IMR-90 (cell line): ENCODE measurements around the gene CMTM6. TPM values are rescaled to one million over a fixed set of nuclear protein-coding genes. Genes with fewer than 3 reads are reported as not detected.
"Not testable (repeated sequence)": the region's sequence is repeated elsewhere in the genome, so short reads cannot be mapped to it uniquely, and the experiment has no call there.

Experiments used
- ATAC-seq: fragments of 200-7000 bp; cut with Tn5 transposase; 2 replicates; pipeline ENCODE4 v1.9.1; 2020; ENCODE audit warnings: low read depth, mild to moderate bottlenecking, moderate library complexity
- BruUV-seq: library from RNA; stranded (reverse); fragments of 400-500 nt; replicated peaks from 2 replicates; lab custom pipeline; 2021; lab: Mats Ljungman, UMichigan
- CTCF ChIA-PET: fragments of 300-600 bp; formaldehyde crosslinking; extraction: SDS; loops from one replicate; lab custom pipeline; 2021; ENCODE audit warnings: antibody characterized with exemption; lab: Yijun Ruan, JAX
- POLR2A ChIA-PET: fragments of 300-600 bp; sonication (Branson Sonifier 250); formaldehyde crosslinking; loops from one replicate; lab custom pipeline; 2022; ENCODE audit warnings: antibody characterized with exemption; ENCODE audit not compliant: unreplicated experiment; lab: Charles Lee
- DNase-seq: peaks from one replicate; pipeline ENCODE4 v3.0.0; 2013
- H2AFZ ChIP-seq: replicated peaks from 2 replicates; pipeline ENCODE3; 2013; ENCODE audit warnings: low read length, mild to moderate bottlenecking; ENCODE audit not compliant: poor library complexity
- H2AK5ac ChIP-seq: 2 replicates; pipeline ENCODE4 v1.6.1; 2013; ENCODE audit warnings: low read depth, low read length, inconsistent platforms
- H2AK9ac ChIP-seq: replicated peaks from 2 replicates; pipeline ENCODE3; 2013; ENCODE audit warnings: mild to moderate bottlenecking, low read depth, low read length, moderate library complexity; ENCODE audit not compliant: poor library complexity
- H2BK120ac ChIP-seq: 2 replicates; pipeline ENCODE4 v1.6.1; 2013; ENCODE audit warnings: low read depth, low read length, inconsistent platforms
- H2BK15ac ChIP-seq: 3 replicates; pipeline ENCODE4 v1.6.1; 2013; ENCODE audit warnings: low read depth, low read length, inconsistent platforms
- H2BK20ac ChIP-seq: 2 replicates; pipeline ENCODE4 v1.6.1; 2013; ENCODE audit warnings: low read depth, mild to moderate bottlenecking, inconsistent platforms, low read length, moderate library complexity
- H2BK5ac ChIP-seq: 2 replicates; pipeline ENCODE4 v1.6.1; 2013; ENCODE audit warnings: mild to moderate bottlenecking, low read depth, low read length, inconsistent platforms; ENCODE audit not compliant: poor library complexity, severe bottlenecking
- H3K14ac ChIP-seq: replicated peaks from 2 replicates; pipeline ENCODE4 v1.6.1; 2013; ENCODE audit warnings: low read depth, low read length, inconsistent platforms
- H3K18ac ChIP-seq: 2 replicates; pipeline ENCODE4 v1.6.1; 2013; ENCODE audit warnings: low read depth, low read length, control low read depth
- H3K23ac ChIP-seq: 2 replicates; pipeline ENCODE4 v1.6.1; 2013; ENCODE audit warnings: low read depth, low read length, inconsistent platforms
- H3K27ac ChIP-seq: 2 replicates; pipeline ENCODE4 v1.5.1; 2013; ENCODE audit warnings: mild to moderate bottlenecking, control low read depth, low read length; ENCODE audit not compliant: insufficient read depth
- H3K27me3 ChIP-seq: 2 replicates; pipeline ENCODE4 v1.6.1; 2013; ENCODE audit warnings: low read length; ENCODE audit not compliant: control insufficient read depth, insufficient read depth
- H3K36me3 ChIP-seq: 2 replicates; pipeline ENCODE4 v1.6.1; 2013; ENCODE audit warnings: low read length, mixed read lengths; ENCODE audit not compliant: control insufficient read depth, insufficient read depth
- H3K4ac ChIP-seq: 2 replicates; pipeline ENCODE4 v1.6.1; 2013; ENCODE audit warnings: low read depth, low read length, inconsistent platforms
- H3K4me1 ChIP-seq: 2 replicates; pipeline ENCODE4 v1.6.1; 2013; ENCODE audit warnings: low read length, mixed read lengths; ENCODE audit not compliant: control insufficient read depth, insufficient read depth
- H3K4me2 ChIP-seq: 2 replicates; pipeline ENCODE4 v1.6.1; 2013; ENCODE audit warnings: low read depth, mild to moderate bottlenecking, control low read depth, low read length, moderate library complexity
- H3K4me3 ChIP-seq: 2 replicates; pipeline ENCODE4 v1.5.1; 2013; ENCODE audit warnings: low read depth, mild to moderate bottlenecking, control low read depth, low read length, moderate library complexity; ENCODE audit not compliant: insufficient read depth
- H3K56ac ChIP-seq: 2 replicates; pipeline ENCODE4 v1.6.1; 2013; ENCODE audit warnings: low read length, inconsistent platforms; ENCODE audit not compliant: insufficient read depth; ENCODE audit errors: extremely low read depth
- H3K79me1 ChIP-seq, 2 experiments: 2 replicates each; pipeline ENCODE4 v1.6.1; 2013; ENCODE audit warnings: low read length in 2 of 2, inconsistent platforms in 1 of 2, low read depth in 1 of 2
- H3K9ac ChIP-seq: 2 replicates; pipeline ENCODE4 v1.6.1; 2013; ENCODE audit warnings: low read depth, low read length, control low read depth
- H3K9me1 ChIP-seq: 2 replicates; pipeline ENCODE4 v1.6.1; 2013; ENCODE audit warnings: low read length, inconsistent platforms; ENCODE audit not compliant: insufficient read depth
- H3K9me3 ChIP-seq: 2 replicates; pipeline ENCODE4 v1.6.1; 2013; ENCODE audit warnings: low read length; ENCODE audit not compliant: control insufficient read depth, insufficient read depth
- H4K20me1 ChIP-seq: 2 replicates; pipeline ENCODE4 v1.6.1; 2013; ENCODE audit warnings: low read length, inconsistent platforms; ENCODE audit not compliant: insufficient read depth
- H4K5ac ChIP-seq: 2 replicates; pipeline ENCODE4 v1.6.1; 2013; ENCODE audit warnings: mild to moderate bottlenecking, low read depth, low read length, control low read depth
- H4K8ac ChIP-seq, 2 experiments: 2 replicates each; pipeline ENCODE4 v1.6.1; 2013; ENCODE audit warnings: low read depth in 2 of 2, low read length in 2 of 2, control low read depth in 1 of 2, inconsistent platforms in 1 of 2
- H4K91ac ChIP-seq: 2 replicates; pipeline ENCODE4 v1.6.1; 2013; ENCODE audit warnings: low read depth, low read length, inconsistent platforms; ENCODE audit not compliant: insufficient read depth
- WGBS, 2 experiments: methylation state at CpG; one replicate each; pipeline versions ENCODE4 v1.1.5 to v1.1.7; 2013; ENCODE audit warnings: missing lambda C conversion rate in 2 of 2; ENCODE audit not compliant: insufficient read length in 1 of 2; ENCODE audit errors: extremely low coverage in 2 of 2; 5-methylcytosine and 5-hydroxymethylcytosine counted together
- dilution Hi-C: fragments of 300-500 bp; cut with HindIII; formaldehyde crosslinking; loops from one replicate; pipeline ENCODE4 v1.14.3; 2018; ENCODE audit warnings: low sequenced_read_pairs; ENCODE audit not compliant: unreplicated experiment
- in situ Hi-C: fragments of 300-500 bp; cut with MboI; formaldehyde crosslinking; loops from 3 replicates; pipeline ENCODE4 v1.14.3; 2019; ENCODE audit warnings: low sequenced_read_pairs, inconsistent platforms, mixed read lengths
- intact Hi-C: fragments of 100-400 bp; cut with micrococcal nuclease; formaldehyde crosslinking; loops from 2 replicates; pipeline ENCODE4 v1.10.0; 2022
- polyA plus RNA-seq, 3 experiments: library from polyadenylated mRNA; depleted of rRNA; stranded (reverse); fragments of >200 nt; gene quantifications; 2 replicates each; pipeline ENCODE4 v1.2.3, GENCODE V29; 2012; ENCODE audit warnings: low replicate concordance in 1 of 3
- total RNA-seq: library from RNA; depleted of rRNA; stranded (reverse); fragments of >200 nt; gene quantifications from 2 replicates; pipeline ENCODE4 v1.2.3, GENCODE V29; 2012

CMTM6 gene
- total and polyA plus RNA-seq, 2 of the 4 experiments (the other 2 are of a cell fraction), result 29.4 to 36.6 TPM

DNA sequence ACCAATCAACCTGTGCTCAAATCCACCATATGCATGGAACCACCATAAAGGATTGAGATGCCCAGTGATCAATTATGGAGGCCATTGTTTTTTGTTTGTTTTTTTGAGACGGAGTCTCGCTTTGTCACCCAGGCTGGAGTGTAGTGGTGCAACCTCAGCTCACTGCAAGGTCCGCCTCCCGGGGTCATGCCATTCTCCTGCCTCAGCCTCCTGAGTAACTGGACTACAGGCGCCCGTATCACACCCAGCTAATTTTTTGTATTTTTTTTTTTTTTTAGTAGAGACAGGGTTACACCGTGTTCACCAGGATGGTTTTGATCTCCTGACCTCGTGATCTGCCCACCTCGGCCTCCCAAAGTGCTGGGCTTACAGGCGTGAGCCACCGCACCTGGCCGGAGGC is 30.5 kb downstream of the CMTM6 start:
- intact Hi-C loops, H3K36me3 ChIP-seq, in situ Hi-C loops, H3K27me3 ChIP-seq, H2BK20ac ChIP-seq, H3K14ac ChIP-seq, H3K9ac ChIP-seq, H4K8ac ChIP-seq, BruUV-seq, H2AK9ac ChIP-seq, H2BK15ac ChIP-seq, ATAC-seq, H3K4me2 ChIP-seq, H4K91ac ChIP-seq, H3K4me3 ChIP-seq, dilution Hi-C loops, H3K9me3 ChIP-seq, CTCF ChIA-PET, H2AK5ac ChIP-seq, DNase-seq, H4K5ac ChIP-seq, H3K56ac ChIP-seq, H3K27ac ChIP-seq, H3K18ac ChIP-seq, H2BK120ac ChIP-seq, H2BK5ac ChIP-seq, H3K23ac ChIP-seq, H3K4ac ChIP-seq, H2AFZ ChIP-seq: not testable (repeated sequence)
- POLR2A ChIA-PET, result interaction anchor here (0.6 kb wide), 1 partner anchor 13 kb away, joined by 6 read pairs; no protein-coding TSS in a partner anchor
- WGBS, 2 experiments, result no CpG with 5 or more reads among the region's 12 CpGs
- H3K9me1 ChIP-seq, result peaks cover 17% of the 10 kb centered on the region
- peaks cover 17 to 35% of the 10 kb centered on the region in 2 experiments for H3K79me1 ChIP-seq
- H3K4me1 ChIP-seq, result peaks cover 11% of the 10 kb centered on the region
- peaks cover 18% of the 10 kb centered on the region for H4K20me1 ChIP-seq
